ENCODE results near the gene ZNF684.

DNA sequence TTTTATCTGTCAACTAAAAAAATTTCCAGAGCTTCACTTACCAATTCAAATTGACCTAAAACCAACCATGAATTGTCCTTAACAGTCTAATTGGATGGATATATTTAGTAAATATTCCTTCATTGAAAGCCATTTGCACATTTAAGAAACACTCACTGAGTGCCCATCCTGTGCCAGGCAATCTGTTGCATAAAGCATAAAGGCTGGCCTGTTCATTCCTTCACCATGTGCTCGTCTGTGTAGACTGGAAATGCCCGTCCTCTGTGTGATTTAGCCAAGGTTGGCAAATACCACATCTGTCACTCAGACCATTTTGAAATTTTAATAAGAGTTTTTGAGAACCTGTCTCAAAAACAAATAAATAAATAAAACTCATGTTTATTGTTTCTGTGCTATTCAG, 57.1 kb downstream of the ZNF684 start:
- TF ChIP-seq POLR2A (IDR thresholded peaks at IDR 0.05; ENCODE audit: low read depth, low read length) (no peak), POLR2AphosphoS5 (IDR thresholded peaks at IDR 0.05; ENCODE audit: low read depth, low read length) (no peak)

Measured in GM12892 (cell line).